ENCODE data around the gene RTN4. TPM values are rescaled to one million over a fixed set of nuclear protein-coding genes. Genes with fewer than 3 reads are reported as not detected.
"Not testable (repeated sequence)": the region's sequence is repeated elsewhere in the genome, so short reads cannot be mapped to it uniquely, and the experiment has no call there.

RTN4 gene
- total and polyA plus RNA-seq, 4 donors, result 168 to 311 (median 230) TPM

DNA sequence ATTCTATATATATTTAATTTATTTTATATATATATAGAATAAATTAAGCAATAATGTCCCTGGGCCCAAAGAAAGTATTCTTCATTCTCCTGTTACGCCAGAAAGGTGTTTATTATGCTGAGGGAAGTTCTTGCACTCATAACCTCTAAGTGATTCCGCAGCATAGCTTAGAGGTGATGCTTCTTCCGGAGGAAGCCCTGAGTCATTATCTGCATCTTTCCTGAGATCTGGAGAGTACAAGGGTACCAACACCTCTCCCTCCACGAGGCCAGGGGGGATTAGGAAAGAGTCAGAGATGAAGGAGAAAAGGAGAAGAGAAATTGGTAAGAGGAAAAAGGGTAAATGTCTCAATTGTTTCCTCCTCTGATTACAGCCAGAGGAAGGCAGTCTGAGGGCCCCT is 43.1 kb upstream of the RTN4 start:
- H3K4me3 ChIP-seq, result no peak overlapping the region
- H3K27ac ChIP-seq (ENCODE audit: low read depth in 1 of 2, low read length in 1 of 2), result no peak overlapping the region
- 19 to 48% methylated on average over 4 of the region's 4 CpGs for WGBS, 2 donors
- TF ChIP-seq, protein P1, sequence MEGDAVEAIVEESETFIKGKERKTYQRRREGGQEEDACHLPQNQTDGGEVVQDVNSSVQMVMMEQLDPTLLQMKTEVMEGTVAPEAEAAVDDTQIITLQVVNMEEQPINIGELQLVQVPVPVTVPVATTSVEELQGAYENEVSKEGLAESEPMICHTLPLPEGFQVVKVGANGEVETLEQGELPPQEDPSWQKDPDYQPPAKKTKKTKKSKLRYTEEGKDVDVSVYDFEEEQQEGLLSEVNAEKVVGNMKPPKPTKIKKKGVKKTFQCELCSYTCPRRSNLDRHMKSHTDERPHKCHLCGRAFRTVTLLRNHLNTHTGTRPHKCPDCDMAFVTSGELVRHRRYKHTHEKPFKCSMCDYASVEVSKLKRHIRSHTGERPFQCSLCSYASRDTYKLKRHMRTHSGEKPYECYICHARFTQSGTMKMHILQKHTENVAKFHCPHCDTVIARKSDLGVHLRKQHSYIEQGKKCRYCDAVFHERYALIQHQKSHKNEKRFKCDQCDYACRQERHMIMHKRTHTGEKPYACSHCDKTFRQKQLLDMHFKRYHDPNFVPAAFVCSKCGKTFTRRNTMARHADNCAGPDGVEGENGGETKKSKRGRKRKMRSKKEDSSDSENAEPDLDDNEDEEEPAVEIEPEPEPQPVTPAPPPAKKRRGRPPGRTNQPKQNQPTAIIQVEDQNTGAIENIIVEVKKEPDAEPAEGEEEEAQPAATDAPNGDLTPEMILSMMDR (IDR thresholded peaks at IDR 0.05; ENCODE audit: control extremely low read depth, extremely low read depth), result no peak
- no peaks in the 10 kb centered on the region for H3K27me3 ChIP-seq (ENCODE audit: control insufficient read depth in 3 of 3, insufficient read depth in 3 of 3, low read length in 2 of 3)
- H3K4me1 ChIP-seq (ENCODE audit: control insufficient read depth in 5 of 5, insufficient read depth in 5 of 5, low read length in 5 of 5), result peaks cover 0 to 16% (median 10%) of the 10 kb centered on the region in 5 donors
- DNase-seq (no peak), ATAC-seq (ENCODE audit: insufficient read depth, low FRiP score) (no peak)
- no peaks in the 10 kb centered on the region for H3K36me3 ChIP-seq (ENCODE audit: control insufficient read depth in 4 of 4, insufficient read depth in 4 of 4, low read length in 4 of 4)
- H3K9ac ChIP-seq (ENCODE audit: insufficient read depth in 1 of 2, low read length in 2 of 2), result no peak overlapping the region
- H3K9me3 ChIP-seq (ENCODE audit: control insufficient read depth in 4 of 4, insufficient read depth in 3 of 4, low read length in 3 of 4), result no peaks in the 10 kb centered on the region

DNA sequence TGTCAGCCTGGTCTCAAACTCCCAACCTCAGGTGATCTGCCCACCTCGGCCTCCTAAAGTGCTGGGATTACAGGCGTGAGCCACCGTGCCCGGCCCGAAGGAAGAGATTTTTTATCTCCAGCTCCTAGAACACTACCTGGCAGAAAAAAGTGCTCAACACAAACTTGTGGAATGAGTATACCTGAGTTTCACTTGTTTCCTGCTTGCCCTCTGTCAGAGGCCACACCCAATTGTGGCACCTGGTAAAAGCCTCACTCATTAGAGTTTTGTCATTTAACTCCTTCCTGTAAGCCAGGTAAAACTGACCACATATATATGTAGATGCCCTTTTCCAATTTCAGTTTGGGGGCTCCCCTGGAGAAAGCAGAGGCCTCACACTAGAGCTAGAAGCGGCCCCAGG is 42.2 kb upstream of the RTN4 start:
- 72 to 90% methylated on average over 6 of the region's 6 CpGs for WGBS, 2 donors
- no peaks in the 10 kb centered on the region for H3K27me3 ChIP-seq (ENCODE audit: control insufficient read depth in 3 of 3, insufficient read depth in 3 of 3, low read length in 2 of 3)
- no peaks in the 10 kb centered on the region for H3K9me3 ChIP-seq (ENCODE audit: control insufficient read depth in 4 of 4, insufficient read depth in 3 of 4, low read length in 3 of 4)
- H3K27ac ChIP-seq (ENCODE audit: low read depth in 1 of 2, low read length in 1 of 2), result peak overlapping the region in 1 of 2 donors; percentile 12
- DNase-seq (no peak), ATAC-seq (ENCODE audit: insufficient read depth, low FRiP score) (no peak)
- TF ChIP-seq, protein P1 (IDR thresholded peaks at IDR 0.05; ENCODE audit: control extremely low read depth, extremely low read depth), result no peak
- peaks cover 0 to 16% (median 10%) of the 10 kb centered on the region in 5 donors for H3K4me1 ChIP-seq (ENCODE audit: control insufficient read depth in 5 of 5, insufficient read depth in 5 of 5, low read length in 5 of 5)
- no peak overlapping the region for H3K9ac ChIP-seq (ENCODE audit: insufficient read depth in 1 of 2, low read length in 2 of 2)
- H3K4me3 ChIP-seq, result no peak overlapping the region
- H3K36me3 ChIP-seq (ENCODE audit: control insufficient read depth in 4 of 4, insufficient read depth in 4 of 4, low read length in 4 of 4), result no peaks in the 10 kb centered on the region

DNA sequence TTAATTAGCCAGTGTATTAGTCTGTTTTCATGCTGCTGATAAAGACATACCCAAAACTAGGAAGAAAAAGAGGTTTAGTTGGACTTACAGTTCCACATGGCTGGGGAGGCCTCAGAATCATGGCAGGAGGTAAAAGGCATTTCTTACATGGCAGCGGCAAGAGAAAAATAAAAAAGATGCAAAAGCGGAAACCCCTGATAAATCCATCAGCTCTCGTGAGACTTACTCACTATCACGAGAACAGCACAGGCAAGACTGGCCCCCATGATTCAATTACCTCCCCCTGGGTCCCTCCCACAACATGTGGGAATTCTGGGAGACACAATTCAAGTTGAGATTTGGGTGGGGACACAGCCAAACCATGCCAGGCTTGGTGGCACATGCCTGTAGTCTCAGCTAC is 41.4 kb upstream of the RTN4 start:
- 36 to 67% methylated on average over 4 of the region's 4 CpGs for WGBS, 2 donors
- not testable (repeated sequence) for DNase-seq; H3K27me3 ChIP-seq (ENCODE audit: control insufficient read depth in 3 of 3, insufficient read depth in 3 of 3, low read length in 2 of 3)

DNA sequence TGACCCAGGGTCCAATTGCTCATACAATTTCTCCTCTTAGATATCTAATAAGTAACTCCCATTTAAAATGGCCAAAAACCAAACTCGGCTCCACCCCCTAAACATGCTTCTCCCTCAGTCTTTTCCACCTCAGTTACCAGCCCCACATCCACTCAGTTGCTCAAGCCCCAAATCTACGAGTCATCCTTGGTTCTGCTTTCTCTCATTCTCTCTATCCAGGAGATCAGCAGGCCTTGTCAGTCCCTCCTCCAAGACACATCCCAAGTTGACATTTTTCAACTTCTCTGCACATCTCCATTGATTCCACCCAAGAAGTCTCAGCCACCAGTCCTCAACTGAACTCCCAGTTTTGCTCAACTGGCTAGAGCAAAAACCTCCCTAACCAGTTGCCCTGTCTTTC is 40.5 kb upstream of the RTN4 start:
- WGBS, 2 donors, result 61 to 85% methylated on average over 2 of the region's 2 CpGs
- no peaks in the 10 kb centered on the region for H3K36me3 ChIP-seq (ENCODE audit: control insufficient read depth in 4 of 4, insufficient read depth in 4 of 4, low read length in 4 of 4)
- no peak overlapping the region for H3K27ac ChIP-seq (ENCODE audit: low read depth in 1 of 2, low read length in 1 of 2)
- DNase-seq, result no peak
- no peaks in the 10 kb centered on the region for H3K9me3 ChIP-seq (ENCODE audit: control insufficient read depth in 4 of 4, insufficient read depth in 3 of 4, low read length in 3 of 4)
- no peaks in the 10 kb centered on the region for H3K27me3 ChIP-seq (ENCODE audit: control insufficient read depth in 3 of 3, insufficient read depth in 3 of 3, low read length in 2 of 3)
- H3K9ac ChIP-seq (ENCODE audit: insufficient read depth in 1 of 2, low read length in 2 of 2), result no peak overlapping the region
- H3K4me1 ChIP-seq (ENCODE audit: control insufficient read depth in 5 of 5, insufficient read depth in 5 of 5, low read length in 5 of 5), result peaks cover 0 to 22% (median 5%) of the 10 kb centered on the region in 5 donors
- no peak for ATAC-seq (ENCODE audit: insufficient read depth, low FRiP score)
- H3K4me3 ChIP-seq, result no peak overlapping the region
- TF ChIP-seq, protein P1 (IDR thresholded peaks at IDR 0.05; ENCODE audit: control extremely low read depth, extremely low read depth), result no peak

More for the DNA sequence above, 41.4 kb upstream of the RTN4 start:
- H3K36me3 ChIP-seq (ENCODE audit: control insufficient read depth in 4 of 4, insufficient read depth in 4 of 4, low read length in 4 of 4); H3K9me3 ChIP-seq (ENCODE audit: control insufficient read depth in 4 of 4, insufficient read depth in 3 of 4, low read length in 3 of 4); H3K4me3 ChIP-seq; H3K27ac ChIP-seq (ENCODE audit: low read depth in 1 of 2, low read length in 1 of 2); H3K9ac ChIP-seq (ENCODE audit: insufficient read depth in 1 of 2, low read length in 2 of 2); ATAC-seq (ENCODE audit: insufficient read depth, low FRiP score): not testable (repeated sequence)
- peaks cover 0 to 17% (median 3%) of the 10 kb centered on the region in 5 donors for H3K4me1 ChIP-seq (ENCODE audit: control insufficient read depth in 5 of 5, insufficient read depth in 5 of 5, low read length in 5 of 5)

Measured in lung (tissue), 12 donors.